NCI-H1436 treated with DMSO at 0.1 percent for 48 hours (cell line): ENCODE data around the gene MTHFD2L.

Experiments
- DNase-seq: peaks from one replicate; lab custom pipeline; 2025; lab: John Stamatoyannopoulos, UW

Gene MTHFD2L

DNA sequence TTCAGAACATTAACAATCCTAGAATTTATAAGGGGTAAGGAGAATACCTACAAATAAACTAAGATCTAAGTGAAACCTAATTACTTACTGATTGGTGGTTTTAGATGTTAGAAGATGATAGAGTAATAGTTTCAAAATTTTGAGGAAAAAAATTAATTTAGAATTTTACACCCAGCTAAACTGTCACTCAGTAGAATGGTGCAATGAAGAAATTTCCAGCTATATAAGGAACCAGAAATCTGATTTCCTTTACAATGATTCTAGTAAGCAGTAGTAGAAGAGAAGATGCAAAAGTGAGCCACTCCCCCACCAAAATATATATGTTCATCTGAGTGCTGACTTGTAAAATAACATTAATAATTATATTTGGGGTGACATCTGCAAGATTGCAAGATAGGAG is 95.0 kb downstream of the MTHFD2L start:
- DNase-seq, result no peak

DNA sequence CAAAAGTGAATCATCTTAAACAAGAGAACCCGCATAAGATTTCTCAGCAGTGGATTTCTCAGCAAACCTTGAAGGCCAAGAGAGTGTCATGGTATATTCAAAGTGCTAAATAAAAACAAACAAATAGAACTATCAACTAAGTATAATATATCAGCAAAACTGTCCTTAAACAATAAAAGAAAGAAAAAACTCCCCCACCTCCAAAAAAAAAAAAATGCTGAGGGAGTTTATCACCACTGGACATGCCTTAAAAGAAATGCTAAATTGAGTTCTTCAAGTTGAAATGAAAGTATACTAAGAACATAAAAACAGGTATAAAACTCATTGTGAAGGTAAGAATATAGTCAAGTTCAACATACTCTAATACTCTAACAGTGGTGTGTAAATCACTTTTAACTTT is 96.5 kb downstream of the MTHFD2L start:
- DNase-seq, result no peak

DNA sequence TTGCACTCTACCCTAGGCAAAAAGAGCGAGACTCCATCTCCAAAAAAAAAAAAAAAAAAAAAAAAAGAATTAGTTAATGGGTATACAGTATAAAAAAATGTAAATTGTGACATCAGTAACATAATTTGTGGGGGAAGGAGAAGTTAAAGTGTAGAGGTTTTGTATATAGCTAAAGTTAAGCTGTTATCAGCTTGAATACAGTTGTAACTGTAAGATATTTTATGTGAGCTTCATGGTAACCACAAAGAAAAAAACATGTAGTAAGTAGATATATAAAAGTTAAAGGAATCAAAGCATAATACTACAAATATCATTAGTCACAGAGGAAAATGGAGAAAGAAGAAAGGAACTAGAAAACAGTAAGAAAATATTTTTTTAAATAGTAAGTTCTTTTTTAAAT is 97.2 kb downstream of the MTHFD2L start:
- no peak for DNase-seq

DNA sequence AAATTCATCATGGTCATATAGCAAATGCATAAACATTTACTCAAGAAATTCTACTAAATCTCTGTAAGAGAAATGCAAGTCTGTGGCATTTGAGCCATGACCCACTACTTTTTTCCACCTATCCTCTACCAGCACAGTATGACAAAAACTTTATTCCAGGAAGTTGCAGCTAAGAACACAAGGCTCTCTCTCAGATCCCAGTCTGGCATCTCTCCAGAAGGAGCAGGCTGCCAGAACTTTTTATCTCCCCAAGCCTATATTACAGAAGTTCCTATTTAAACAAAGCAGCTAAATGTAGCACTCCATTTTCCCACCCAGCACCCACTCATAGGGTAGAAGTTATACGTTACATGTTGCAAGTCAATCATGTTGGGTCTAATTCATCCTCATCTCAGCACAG is 101.0 kb downstream of the MTHFD2L start:
- DNase-seq, result no peak

DNA sequence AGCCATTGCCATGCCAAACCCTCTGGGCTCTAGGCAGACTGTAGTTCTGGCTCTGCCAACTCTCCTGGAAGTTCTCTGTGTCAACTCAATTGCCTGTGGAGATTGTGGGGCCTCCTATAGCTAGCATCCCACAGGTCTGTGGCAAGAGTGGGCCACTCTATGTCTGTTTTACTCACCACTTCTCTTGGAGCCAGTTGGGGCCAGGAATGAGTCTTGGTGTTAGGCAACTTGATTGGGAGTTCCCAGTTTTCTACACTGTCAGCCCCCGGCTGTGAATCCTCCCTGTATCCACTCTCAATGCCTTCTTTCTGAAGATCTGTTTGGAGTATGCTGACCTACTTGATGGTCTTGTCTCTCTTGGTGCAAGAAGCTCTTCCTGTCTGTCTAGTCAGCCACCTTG is 102.1 kb downstream of the MTHFD2L start:
- DNase-seq, result no peak

DNA sequence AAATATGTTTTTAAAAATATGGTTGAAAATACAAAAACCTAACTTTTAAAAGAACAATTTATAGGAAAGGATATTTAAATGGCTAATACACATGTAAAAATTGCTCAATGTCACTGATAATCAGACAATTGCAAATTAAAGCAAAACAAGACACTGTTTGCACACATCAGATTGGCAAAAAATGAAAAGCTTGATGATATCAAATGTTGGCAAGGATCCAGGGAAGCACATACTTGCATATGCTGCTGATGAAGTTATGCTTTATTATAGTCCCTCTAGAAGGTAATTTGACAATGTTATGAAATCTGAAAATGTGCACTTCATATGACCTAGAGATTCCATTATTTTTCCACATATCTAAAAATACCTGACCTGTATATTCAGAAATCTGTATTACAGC is 104.6 kb downstream of the MTHFD2L start:
- no peak for DNase-seq

DNA sequence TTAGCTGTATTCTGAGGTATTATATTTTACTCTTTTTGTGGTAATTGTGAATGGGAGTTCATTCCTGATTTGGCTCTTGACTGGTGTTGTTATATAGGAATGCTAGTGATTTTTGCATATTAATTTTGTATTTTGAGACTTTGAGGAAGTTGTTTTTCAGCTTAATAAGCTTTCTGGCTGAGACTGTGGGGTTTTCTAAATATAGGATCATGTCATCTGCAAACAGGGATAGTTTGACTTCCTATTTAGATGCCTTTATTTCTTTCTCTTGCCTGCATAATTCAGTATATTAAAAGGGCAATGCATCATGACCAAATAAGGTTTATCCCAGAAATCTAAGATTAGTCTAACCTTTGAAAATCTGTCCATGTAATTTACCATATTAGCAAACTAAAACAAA is 105.6 kb downstream of the MTHFD2L start:
- DNase-seq, result no peak

DNA sequence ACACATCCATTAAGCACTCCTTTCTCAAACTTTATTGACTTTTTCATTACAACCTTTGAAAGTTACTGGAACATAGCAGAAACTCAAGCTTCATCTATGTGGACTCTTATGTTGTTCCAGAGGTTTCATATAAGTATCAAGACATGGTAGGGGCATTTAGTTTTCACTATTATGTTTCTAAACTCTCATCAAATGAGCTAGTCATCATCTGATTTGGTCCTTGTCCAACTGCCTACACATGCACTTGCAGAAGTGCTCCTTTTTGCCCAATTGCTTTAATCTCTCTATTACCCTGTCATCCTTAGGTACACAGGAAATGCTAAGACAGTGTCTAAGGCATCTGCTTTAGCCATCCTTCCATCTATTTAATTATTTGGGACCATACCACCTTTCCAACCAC is 108.2 kb downstream of the MTHFD2L start:
- DNase-seq, result no peak

DNA sequence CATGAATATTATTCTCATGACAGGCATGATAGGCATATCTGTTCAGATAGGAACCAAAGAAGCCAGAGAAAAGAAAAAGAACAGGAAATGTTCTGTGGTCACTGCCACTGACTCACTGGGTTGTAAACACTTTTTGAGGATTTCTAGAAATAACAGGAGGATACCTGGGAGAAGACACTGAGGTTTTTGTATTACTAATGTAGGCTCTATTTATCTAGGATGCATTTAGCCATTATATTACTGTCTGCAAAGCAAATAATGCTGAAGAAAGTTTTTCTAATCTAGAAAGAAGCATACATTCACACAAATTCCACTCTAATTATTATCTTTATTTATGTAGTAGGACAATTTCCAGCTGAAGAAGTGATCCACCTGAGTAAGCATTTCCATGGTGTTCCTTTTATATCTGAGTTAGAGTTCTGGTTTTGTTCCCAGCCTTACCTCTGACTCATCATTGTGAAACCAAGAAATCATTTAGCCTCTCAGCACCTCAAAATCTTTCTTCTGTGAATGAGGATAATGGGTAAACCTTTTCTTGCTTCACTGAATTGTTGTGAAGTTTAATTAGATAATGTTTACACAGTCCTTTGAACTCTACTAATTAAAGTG is 110.2 kb downstream of the MTHFD2L start:
- DNase-seq, result no peak

DNA sequence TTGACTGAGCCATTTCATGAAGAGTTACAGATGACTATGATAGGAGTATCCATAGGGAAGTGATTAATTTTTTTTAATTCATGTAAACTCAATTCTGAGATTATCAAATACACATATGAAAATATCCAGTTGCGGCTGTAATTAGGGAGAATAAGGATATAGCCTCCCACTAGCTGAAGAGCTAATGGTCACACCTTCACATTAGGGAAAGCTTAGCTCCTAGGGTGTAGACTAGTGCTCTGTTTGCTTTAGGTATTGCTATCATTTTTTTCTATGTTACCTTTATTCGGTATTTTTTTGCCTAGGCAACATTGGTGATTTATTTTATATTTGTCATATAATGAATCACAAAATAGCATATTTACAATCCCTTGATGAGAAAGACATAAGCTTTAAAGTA is 110.7 kb downstream of the MTHFD2L start:
- DNase-seq, result no peak

DNA sequence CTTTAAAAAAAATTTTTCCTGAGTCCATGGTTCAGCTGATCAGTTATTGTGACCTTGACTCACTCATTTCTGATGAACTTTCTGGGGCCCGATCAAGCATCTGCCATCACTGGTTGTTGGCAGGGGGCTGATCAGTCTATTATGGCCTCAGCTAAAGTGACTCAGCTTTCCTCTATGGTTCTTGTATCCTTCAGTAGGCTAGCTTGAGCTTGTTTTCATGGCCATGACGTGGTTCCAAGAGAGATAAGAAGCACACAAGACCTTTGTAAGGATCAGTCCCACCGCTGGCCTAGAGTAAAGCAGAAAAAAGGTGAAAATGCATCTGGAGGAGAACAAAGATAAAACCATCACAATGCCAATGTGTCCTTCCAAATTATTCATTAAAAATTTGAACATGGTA is 120.6 kb downstream of the MTHFD2L start:
- no peak for DNase-seq

DNA sequence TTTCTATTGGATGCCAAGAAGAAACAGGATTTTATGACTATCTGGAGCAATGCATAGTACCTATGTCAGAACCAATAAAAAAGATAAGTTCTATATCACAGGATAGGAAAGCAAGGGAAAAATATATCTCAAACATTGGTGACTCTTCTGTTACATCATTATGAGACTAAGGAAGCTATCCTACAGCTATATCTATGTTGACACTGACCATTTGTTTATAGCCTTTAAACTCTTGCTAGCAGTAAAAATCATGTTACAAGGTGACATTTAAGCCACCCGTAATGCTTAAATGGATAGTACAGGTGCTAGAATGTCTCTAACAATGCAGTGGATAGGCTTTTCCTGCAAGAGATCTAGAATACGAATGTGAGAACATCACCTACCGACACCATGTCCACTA is 121.8 kb downstream of the MTHFD2L start:
- no peak for DNase-seq

DNA sequence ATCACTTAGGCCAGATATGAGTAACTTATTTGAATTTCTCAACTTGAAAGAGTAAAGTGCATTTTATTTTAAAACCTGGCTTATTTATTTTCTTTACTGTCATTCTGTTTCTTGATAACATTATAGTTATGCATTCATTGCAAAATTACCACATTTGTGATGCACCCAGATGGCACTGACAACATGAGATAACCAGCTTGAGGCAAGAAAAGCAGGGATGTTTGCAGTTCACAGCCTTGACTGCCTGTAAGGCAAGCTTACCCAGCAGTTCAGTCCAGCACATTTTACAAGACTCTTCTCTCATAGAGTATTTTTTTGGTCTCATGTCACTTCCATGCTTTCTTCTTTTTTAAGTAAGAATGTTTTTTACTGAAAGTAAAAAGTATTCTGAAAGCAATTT is 125.0 kb downstream of the MTHFD2L start:
- DNase-seq, result no peak

DNA sequence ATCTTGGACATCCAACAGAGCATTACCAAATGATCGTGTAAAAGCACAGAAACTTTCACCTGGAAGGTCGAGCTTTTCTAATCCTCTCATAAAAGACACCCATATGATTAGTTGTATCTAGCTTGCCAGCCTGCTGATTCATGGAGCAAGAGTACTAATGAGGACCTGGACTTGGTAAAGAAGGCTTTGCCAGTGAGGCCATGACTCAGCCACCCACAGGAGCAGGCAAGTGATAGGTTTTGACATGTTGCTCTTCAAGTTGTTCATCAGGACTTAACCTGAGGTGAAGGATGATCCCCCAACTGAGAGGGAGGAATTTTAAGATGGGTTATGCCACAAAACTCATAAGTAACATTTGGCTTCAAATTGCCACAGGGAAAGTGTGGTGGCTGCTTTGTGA is 125.7 kb downstream of the MTHFD2L start:
- no peak for DNase-seq

DNA sequence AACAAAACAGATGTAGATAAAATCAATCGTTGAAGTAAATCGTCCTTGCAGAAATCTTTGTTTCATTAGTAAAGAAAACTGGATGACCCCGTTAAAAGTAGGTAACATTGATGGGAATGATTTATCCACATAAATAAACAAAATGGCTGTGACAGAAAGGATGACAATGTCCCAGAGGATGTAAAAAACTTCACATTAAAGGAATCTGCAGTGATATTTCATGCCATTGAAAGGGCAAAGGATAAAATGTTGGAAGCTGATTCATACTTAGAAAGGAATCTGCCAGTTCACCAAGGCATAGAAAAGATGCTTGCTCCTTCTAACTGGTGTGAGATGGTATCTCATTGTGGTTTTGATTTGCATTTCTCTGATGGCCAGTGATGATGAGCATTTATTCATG is 126.1 kb downstream of the MTHFD2L start:
- DNase-seq, result no peak

DNA sequence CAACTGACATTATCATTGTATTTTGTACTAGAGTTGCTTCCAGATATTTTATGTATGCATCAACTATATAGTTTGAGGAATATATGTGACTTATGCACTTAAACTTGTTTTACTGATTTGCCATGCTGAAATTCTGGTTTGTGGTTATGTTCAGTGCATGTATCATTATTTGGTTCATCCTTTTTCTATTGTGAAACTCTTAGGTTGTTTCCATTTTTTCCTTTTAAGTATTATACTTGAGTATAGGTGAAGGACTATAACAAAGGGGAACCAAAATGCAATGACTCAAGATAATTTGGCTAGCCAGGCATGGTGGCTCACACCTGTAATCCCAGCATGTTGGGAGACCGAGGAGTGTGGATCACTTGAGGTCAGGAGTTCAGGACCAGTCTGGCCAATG is 129.2 kb downstream of the MTHFD2L start:
- no peak for DNase-seq

DNA sequence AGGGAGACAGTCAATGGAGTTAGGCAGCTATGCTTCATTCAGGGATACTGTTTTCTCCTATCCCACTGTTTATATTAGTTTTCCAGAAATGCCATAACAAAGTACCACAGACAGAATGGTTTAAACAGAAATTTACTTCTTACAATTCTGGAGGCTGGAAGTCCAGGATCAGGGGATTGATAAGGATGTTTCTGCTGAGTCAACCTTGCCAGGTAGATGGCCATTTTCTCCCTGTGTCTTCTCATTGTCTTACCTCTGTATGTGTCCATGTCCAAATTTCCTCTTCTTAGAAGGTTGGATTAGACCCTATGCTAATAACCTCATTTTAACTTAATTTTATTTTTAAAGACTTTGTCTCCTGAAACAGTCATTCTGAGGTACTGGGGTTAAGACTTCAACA is 129.9 kb downstream of the MTHFD2L start:
- DNase-seq, result no peak

DNA sequence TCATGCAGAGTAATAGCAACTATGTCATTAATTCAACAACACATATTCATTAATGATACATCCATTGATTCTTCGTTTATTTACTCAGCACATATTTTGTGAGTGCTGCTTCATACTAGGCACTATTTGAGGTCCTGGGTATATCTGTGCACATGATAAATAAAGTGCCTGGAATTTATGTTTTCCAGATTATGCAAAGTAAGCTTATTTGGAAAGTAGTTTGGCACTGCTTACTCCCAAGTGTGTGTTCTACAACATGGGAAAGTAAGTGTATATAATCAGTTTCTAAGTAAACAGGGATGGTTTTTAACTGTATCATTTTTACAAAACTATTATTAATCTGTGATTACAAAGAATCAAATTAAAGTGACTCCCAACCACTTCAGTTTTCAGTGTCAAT is 133.6 kb downstream of the MTHFD2L start:
- DNase-seq, result no peak

DNA sequence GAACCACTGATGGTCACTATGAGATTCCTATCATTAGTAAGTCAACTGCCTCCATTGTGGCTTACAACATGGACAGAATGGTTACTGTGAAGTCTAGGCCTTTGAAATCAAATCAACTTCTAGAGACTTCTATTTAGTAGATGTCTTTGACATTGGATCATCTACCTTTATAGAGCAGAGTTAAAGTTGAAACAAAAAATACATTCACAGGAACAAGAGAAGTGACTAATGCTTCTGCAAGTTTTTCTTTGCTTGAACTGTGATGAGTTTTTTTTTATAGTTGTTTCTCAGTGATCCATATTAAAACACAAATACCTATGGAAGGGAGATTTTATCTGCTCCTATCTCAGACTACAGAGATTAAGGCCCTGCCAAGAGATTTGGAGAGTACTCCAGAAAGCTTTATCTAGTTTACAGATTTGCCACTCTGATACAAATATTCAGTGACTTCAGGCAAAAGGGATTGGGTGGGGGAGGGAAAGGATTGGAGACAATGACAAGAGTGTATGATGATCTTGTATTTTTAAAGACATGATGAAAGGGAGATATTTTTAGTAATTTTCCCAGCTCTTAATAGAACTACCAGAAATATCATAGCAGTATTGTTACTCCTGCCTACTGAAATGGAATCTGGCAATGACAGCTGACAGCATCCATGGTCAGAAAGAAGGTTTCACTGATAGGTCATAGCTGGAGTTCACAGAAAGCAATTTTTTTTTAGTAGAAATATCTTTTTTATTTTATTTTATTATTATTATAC is 134.4 kb downstream of the MTHFD2L start:
- no peak for DNase-seq

DNA sequence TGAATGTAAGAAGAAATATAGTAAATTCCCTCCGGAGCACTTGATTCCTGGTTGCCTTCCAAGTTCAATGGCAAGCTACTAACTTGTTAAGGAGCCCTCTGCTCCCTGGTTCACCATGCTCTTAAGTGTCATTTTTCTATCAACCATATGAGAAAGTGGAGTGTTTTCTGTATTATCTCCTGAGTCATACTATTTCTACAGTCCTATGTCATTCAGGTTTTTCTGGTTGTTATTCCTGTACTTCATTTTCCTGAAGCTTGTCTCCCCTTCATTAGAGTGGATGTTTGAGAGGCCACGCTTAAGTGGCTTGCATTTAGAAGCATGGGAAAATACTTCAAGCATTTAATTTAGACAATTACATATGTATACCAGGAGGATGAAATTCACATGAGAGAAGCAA is 135.6 kb downstream of the MTHFD2L start:
- DNase-seq, result no peak

DNA sequence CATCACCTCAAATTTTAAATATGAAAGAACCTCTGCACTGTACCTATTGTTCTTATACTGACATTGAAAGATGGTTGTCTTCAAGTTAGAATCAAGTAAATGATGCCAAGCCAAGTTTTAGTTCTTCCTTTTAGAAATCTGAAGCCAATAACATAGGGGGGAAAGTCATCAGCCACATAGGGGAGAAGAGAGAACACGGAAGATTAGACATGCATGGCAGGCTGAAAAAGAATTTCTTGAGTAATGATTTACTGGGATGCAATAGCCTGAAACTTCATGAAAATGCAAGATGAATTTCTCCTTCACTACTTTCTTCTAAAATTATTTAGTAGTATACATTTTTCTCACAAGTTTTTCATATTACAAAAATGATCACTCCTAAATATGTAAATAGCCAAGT is 136.8 kb downstream of the MTHFD2L start:
- no peak for DNase-seq

DNA sequence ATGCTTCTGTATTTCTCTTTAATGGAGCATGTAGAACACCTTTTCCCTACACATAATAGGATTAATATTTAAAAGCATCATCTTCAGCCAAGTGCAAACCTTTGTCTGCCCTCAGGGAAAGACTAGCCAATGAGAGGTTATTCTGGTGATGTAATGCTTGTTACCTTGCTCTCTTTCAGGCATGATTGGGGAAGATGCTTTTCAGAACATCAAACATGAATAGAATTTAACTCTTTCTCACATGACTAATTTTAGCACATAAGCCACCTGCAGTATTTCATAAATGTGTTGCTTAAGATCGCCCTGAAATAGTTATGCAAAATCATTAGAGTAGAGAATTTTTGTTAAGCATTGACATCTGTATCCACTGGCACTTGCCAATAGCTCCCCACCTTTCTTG is 139.6 kb downstream of the MTHFD2L start:
- no peak for DNase-seq

DNA sequence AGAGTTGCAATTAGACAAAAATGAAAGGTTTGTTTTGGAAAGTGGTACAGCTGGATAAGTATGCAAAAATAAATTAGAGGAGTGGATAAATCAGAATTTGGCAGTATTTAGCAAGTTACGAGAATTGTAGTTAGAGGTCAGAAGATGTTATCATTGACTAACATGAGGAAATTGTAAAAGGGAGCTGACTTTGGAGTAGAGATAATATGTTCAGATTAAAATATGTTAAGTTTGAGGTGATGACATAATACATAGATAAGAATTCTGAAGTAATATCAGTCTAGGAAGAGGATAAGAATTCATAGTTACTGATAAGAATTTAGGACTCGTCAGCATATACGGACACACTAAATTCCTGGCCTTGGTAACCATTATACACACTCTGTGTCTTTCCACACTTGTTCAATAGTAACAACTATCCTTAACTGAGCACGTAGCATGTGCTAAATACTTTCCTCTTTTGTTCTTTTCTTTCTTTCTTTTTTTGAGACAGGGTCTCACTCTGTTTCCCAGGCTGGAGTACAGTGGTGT is 146.2 kb downstream of the MTHFD2L start:
- DNase-seq, result no peak

DNA sequence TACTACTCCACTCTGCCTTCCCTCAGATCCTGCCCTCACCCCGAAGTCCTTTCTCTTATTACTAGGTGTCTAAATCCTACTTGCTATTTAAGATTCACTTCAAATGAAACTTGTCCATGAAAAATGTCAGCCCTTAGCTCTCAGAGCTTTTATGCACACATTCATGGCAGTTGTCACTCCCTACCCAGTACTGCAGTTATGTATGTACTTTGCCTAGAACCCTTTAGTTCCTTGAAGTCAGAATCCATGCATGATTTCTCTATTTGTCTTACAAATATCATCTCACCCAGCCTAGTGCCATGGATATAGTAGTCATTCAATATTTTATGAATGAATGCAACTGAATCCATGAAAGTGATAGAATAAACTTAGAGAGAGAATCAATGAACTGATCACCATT is 147.1 kb downstream of the MTHFD2L start:
- no peak for DNase-seq
